Inflammatory macrophage treated with lipopolysaccharide for 4 hours (primary cell): ENCODE results near the gene SERPINE2.
"Not testable (repeated sequence)": the region's sequence is repeated elsewhere in the genome, so short reads cannot be mapped to it uniquely, and the experiment has no call there.

Source experiments
- DNase-seq: peaks from one replicate; pipeline ENCODE4 v3.0.0-alpha.2; 2020

Gene SERPINE2

DNA sequence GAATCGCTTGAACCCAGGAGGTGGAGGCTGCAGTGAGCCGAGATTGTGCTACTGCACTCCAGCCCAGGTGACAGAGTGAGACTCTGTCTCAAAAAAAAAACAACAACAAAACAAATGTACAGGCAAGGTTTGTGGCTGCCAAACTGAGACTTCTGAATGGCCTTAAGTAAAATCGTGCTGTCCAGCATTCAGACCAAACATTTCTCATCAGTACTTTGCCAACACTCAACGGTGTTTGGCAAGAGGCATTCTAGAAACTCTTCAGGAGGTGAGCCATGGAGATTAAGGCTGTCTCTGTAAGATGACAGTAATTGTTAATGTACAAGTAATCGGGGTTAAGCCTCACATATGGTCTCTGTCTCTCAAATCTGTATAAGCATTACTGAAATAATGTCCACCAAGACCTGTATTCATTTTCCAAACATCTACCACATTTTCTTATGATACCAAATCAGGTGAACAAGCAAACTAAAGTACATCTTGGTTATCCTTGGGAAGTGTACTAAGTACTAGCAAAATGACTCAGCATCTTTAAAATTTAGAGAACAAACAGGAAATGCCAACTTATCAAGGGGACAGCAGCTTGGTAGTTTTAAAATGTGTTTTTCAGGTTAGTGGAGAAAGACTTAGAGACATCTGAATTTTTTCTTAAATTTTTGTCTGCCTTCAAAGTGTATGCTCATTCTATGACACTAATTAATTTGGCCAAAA lies 29.3 kb downstream of the SERPINE2 start:
- DNase-seq = no peak

DNA sequence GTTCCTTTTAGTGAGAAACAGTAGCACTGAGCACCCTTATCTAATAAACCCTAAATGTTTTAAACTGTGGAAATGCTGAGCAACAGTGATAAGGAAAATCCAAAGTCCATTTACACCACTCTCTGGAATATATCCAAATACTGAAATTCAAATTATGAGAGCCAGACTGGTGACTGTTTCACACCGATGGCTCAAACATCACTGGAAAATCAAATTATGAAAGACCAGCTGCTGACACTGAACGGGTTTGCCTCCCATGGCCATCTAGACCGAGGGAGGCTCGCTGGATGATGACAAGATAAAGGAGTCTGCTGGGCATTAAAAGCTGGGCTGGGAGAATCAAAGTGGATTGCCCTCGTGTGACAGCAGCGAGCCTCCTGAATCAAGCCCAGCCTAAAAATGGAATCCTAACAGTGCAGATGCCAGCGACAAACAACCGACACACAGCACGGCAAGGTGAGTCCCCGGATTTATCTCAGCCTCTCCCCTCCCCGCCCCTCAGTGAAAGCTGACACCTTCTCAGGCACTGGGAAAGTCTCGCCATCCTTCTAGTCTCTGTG lies 30.3 kb downstream of the SERPINE2 start:
- no peak for DNase-seq

DNA sequence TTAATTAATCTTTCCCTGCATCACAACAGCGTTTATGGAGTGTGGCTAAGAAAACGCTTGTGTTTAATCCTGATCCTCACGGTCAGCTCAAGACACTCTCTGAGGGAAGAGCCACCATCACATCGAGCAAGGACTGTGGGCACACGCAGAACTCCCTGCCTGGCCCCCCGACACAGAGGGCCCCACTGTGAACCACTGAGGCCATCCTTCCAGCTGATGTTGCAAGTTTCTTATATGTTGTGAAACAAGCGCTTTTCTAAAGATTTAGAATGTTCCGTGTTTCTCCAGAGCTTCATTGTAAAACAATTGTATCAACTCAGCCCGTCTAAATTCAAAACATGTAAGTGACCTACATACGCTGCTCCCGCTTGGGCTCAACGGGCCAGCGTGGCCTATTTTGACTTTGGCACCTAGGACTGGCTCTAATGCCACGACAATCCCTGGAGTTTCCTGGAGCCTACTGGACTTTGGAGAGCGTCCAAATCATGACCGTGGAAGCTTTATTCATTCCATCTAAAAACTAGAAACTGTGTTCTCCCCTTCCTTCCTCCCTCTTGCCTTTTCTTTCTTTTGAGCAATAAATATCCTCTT lies 34.9 kb downstream of the SERPINE2 start:
- DNase-seq = no peak

GRCh38 chr2:224000662-224001061 lies 38.4 kb downstream of the SERPINE2 start:
- not testable (repeated sequence) for DNase-seq

GRCh38 chr2:223999862-224000261 lies 39.2 kb downstream of the SERPINE2 start:
- DNase-seq = no peak

GRCh38 chr2:223998948-223999347 lies 40.1 kb downstream of the SERPINE2 start:
- no peak for DNase-seq

DNA sequence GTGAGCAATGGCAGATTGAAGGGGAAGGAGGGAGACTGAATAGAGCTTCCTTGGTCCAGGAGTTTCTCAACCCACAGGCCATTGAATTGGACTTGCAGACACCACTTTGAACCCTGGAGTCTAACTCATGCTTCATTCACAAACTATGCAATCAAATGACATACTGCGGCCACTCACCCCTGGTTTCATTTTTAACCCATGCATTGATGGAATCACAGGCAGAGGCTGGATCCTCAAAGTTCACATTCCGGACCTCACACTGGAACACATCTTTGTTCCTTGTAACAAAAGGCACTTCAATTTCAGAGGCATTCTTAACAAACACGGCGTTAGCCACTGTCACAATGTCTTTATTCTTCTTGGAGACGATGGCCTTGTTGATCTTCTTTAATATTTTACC lies 41.1 kb downstream of the SERPINE2 start:
- DNase-seq = no peak

DNA sequence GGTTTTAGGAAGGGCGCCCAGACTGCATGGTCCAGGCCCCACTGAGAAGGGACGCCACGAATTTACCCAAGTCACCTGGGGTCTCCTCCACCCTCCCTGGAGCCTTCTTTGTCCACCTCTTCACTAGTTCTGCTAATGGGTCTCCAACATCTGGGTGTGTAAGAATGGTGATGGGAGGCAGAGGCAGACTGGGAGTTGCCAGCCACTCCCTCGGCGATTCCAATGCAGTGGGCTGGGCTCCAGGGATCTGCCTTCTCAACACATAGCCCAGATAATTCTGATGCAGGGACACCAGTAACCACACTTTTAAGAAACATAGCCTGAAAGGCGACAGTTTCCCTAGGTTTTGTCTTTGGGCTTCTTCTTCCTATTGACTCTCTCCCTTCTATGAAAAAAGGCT lies 42.7 kb downstream of the SERPINE2 start:
- DNase-seq = no peak

DNA sequence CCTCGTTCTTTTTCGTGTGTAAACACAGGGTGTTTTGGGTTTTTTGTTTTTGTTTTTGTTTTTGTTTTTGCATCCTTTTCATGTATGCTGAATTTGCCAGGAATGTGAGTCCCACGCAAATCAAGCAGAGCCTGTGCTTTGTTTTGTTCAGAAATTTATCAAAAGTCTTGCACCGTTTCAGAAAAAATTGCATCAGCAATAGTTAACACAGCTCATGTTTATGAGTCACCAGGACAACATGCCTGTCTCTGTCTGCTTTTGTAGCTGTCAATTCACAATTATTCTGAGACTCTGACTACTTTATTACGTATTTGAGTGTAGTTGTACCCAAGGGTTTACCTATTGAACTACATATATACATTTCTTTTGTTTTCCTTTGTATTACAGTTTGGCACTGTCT lies 43.5 kb downstream of the SERPINE2 start:
- peak; percentile 49 for DNase-seq

DNA sequence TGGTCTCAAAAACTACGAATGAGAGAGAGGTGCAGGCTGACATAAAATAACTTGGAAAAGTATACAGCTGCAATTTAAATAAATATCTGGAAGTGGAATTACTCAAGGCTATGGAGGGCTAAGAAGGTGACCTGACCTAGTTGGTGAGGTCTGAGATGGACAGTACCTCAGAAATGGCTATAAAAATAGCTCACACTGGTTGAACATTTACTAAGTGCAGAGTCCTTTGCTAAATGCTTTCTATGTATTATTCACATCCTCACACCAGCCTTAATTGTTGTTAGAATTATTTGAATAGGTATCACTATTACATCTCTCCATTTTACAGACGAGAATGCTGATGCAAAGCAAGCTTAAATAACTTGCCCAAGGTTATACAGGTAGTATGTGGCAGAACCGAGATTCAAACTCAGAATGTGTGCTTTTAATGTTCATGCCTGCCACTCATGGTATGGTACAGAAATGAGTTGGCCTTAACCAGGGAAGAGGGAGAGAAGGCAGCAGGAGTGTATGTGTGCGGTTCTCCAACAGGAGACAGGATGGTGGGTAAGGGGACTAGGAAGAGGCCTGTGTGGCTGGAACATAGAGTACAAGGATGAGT lies 44.4 kb downstream of the SERPINE2 start:
- no peak for DNase-seq

DNA sequence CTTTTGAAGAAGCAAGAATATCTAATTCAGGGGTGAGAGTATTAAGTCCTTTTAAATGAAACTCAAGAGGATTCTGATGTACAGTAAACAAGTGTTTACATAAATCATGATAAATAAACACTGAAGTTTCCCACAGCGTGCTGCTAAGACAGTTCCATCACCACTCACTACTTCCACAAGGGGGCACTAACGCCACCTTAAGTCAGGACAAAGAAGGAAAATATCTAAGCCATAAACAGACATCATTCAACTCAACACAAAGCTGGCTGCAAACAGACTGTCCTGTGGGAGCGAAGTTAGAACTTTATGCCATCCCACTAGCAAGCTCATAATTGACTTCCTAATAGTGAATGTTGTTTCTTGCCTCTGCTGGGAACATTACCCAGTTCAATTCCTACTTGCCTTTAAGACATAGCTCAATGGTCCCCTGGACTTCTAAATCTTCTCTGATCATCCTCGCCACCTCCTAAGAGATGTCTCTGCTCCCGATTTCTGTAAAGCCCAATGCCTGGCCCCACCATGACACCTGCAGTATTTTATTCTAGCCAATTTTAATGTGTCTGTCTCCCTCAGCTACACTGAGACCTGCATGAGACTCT lies 45.4 kb downstream of the SERPINE2 start:
- peak; percentile 70 for DNase-seq

- no peak for DNase-seq
Observed at GRCh38 chr2:223991611-223992010, 47.5 kb downstream of the SERPINE2 start.

DNA sequence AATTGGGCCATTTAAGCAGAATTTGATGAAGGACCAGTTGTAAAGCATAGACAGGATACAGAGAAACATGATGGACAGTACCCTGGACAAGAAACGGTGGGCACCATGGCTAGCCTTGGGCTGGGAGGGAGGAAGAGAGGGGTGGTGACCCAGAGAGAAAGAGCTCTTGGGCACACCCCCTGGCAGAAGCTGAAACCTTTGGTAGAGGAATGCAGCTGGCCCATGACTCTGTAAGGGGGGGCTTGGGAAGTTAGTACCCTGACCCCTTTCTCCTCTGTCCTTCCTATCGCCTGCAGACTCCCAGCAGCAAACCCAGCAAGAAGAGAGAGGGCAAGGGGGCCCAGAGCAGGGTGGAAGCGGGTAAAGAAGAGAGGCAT lies 49.2 kb downstream of the SERPINE2 start:
- no peak for DNase-seq

DNA sequence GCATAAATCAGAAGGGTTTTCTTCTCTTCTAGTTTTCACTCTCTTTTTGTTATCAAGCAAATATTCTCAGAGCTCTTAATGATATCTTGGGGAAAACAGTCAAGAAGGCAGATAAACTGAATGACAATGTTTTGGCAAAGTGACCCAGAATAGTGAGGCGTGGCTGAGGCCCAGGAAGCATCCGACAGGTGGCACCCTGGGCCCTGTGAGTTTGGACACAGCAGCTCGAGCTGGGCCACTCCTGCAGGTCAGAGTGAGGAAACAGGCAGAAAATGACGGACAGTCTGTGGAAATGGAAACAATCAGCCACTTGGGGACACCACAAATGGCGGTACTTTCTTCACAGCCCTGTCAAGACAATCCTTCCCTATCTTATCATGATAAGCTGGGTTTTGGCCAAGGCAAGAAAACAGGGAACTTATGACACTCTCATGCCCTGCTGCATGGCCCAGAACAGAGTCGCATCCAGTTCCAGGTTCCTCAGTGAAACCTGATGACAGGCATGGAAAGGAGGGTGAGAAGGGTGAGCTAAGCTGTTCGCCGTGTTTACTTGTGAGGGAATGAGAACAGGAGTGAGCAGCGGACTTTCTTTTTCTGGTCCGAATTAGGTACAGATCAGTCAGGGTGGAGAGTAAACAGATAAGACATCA lies 49.8 kb downstream of the SERPINE2 start:
- no peak for DNase-seq

GRCh38 chr2:223981241-223981640 lies 57.8 kb downstream of the SERPINE2 start:
- DNase-seq = no peak

DNA sequence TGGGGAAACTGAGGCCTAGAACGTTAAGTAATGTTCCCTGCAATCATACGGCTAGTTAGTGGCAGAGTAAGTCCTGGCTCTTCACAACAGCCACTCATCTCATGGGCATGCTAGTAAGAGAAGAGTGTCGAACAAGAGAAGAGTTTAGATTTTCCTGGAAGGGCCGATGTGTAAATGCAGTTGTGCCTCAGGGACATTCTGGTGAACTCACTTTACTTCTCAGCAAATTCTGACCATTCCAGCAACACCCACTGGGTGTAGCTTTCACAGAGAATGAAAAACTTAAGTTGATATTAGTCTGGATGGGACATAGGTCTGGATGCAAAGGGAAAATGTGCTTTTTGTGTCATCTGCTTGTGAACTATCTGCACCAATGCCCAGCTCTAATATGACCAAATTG lies 58.3 kb downstream of the SERPINE2 start:
- no peak for DNase-seq

DNA sequence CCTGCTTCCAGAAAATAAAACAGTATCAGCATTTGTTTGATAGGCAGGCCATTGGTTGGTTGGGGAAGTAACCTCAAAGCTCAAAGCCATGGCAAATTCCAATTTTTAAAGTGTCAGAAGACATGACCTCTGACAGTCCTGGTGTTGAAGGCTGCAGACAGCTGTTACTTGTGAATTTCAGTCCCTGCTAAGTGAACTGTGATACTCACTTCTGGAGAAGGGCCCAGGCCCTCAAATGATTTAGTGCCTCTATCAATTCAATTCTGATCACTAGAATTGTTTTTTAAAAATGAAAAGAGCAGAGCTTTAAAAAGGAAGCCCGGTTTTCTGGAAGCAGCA lies 58.7 kb downstream of the SERPINE2 start:
- no peak for DNase-seq

GRCh38 chr2:223979730-223980396 lies 59.2 kb downstream of the SERPINE2 start:
- DNase-seq = no peak

GRCh38 chr2:223978451-223978850 lies 60.6 kb downstream of the SERPINE2 start:
- DNase-seq = no peak

DNA sequence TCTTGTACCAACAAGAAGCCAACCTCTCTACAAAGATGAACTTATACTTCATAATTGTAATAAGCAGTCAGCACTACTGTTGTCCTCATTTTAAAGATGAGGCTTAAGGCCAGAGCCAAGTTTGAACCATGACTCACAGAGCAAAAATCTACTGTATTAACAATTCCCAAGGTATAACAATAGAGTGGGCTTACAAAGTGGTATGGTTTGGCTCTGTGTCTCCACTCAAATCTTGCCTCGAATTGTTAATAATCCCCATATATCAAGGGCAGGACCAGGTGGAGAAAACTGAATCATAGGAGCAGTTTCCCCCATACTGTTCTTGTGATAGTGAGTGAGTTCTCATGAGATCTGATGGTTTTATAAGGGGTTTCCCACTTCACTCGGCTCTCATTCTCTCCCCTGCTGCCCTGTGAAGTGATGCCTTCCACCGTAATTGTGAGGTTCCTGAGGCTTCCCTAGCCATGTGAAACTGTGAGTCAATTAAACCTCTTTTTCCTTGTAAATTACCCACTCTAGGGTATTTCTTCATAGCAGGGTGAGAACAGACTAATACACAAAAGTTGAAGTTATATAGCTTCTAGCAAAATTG lies 62.4 kb downstream of the SERPINE2 start:
- DNase-seq = no peak

GRCh38 chr2:223973606-223974005 lies 65.5 kb downstream of the SERPINE2 start:
- DNase-seq = no peak

GRCh38 chr2:223972656-223973102 lies 66.4 kb downstream of the SERPINE2 start:
- DNase-seq = no peak
